Measurements from ENCODE around the gene ACOX3. TPM values are rescaled to one million over a fixed set of nuclear protein-coding genes. Genes with fewer than 3 reads are reported as not detected.

ACOX3 gene
- polyA plus RNA-seq, 1 of the 3 experiments (the other 2 are of a cell fraction) = 8.4 TPM

DNA sequence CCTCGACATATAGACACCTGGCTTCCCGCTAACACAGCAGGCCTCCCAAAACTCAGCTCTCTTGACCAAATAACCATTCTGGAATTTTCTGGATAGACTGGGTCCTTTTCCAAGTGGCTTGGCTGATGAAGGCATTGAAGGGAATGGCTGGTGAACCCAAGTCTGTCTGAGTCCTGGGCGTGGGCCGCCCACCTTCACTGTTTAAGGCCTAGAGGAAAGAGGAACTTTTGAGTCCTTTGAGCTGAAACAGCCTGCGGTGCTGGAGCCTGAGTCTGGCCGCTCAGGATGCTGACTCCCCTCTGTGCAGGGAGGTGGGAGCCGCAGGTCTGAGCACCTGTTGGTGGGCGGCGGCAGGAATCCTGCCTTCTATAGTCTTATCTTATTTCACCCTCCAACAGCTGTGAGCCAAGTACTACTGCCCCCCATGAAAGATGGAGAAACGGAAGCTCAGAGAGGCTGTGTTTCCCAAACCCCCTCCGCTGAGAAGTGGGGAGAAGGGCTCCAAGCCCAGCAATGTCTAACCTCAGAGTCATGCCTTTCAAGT lies 23.4 kb downstream of the ACOX3 start:
- CTCF ChIA-PET = interaction anchor here (1.0 to 2.0 kb wide), 3 partner anchors 14 to 240 kb away, joined by 3 to 9 read pairs (median 4); no protein-coding TSS in a partner anchor
- no peaks in the 10 kb centered on the region for H3K9me3 ChIP-seq
- no peak overlapping the region for H3K4me2 ChIP-seq
- no peak for DNase-seq
- no peaks in the 10 kb centered on the region for H3F3A ChIP-seq (replicated peaks; ENCODE audit: insufficient read depth)
- no peaks in the 10 kb centered on the region for H3K27me3 ChIP-seq (ENCODE audit: insufficient read depth)
- peaks cover 8 to 25% of the 10 kb centered on the region in 2 experiments for H3K36me3 ChIP-seq (replicated peaks in 1 of 2; ENCODE audit: control insufficient read depth in 1 of 2, insufficient read depth in 2 of 2, low read length in 1 of 2)
- no peak for TF ChIP-seq MXI1 (IDR thresholded peaks at IDR 0.05; ENCODE audit: low read depth, low read length)
- POLR2A ChIA-PET = no interaction called here
- H2AFZ ChIP-seq (ENCODE audit: low read depth) = no peak overlapping the region
- H3K9me2 ChIP-seq = no peaks in the 10 kb centered on the region
- H3K4me3 ChIP-seq (ENCODE audit: low read depth in 2 of 2, low read length in 1 of 2) = no peak overlapping the region
- 89% methylated on average over 11 of the region's 11 CpGs for WGBS (ENCODE audit: low lambda C conversion rate)
- H3K27ac ChIP-seq (ENCODE audit: low read depth in 2 of 2, low read length in 1 of 2) = no peak overlapping the region
- H3K4me1 ChIP-seq (ENCODE audit: control insufficient read depth in 1 of 2, insufficient read depth in 2 of 2, low read depth in 1 of 2, low read length in 1 of 2) = no peaks in the 10 kb centered on the region
- peaks cover 22% of the 10 kb centered on the region; the same call in 1 of the 2 replicates for H3K79me2 ChIP-seq (ENCODE audit: insufficient read depth)
- H4K20me1 ChIP-seq (ENCODE audit: insufficient read depth) = no peaks in the 10 kb centered on the region
- H3K9ac ChIP-seq = no peak overlapping the region

DNA sequence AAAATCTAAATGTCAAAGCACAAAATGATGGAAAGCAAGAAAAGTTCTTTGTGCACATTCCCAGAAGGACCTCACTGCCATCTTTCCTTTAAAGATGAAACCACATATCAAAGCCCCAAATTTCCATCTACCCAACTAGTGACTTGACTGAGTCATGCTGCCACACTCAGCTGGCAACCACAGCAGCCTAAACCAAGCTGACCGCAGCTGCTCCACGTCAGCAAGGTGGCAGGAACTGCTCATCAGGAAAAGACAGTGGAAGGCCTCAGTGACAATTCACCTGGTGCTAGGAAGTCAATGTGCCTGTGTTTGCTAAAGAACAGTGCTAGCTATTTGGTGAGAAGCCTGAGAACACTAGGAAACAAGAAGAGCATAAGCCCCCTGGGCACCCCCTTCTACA lies 26.1 kb downstream of the ACOX3 start:
- H3K4me1 ChIP-seq (ENCODE audit: control insufficient read depth in 1 of 2, insufficient read depth in 2 of 2, low read depth in 1 of 2, low read length in 1 of 2) = peaks cover 0 to 4% of the 10 kb centered on the region in 2 experiments; a peak in 1 of 4 replicates
- H3K79me2 ChIP-seq (ENCODE audit: insufficient read depth) = peaks cover 20% of the 10 kb centered on the region; the same call in 1 of the 2 replicates
- no peaks in the 10 kb centered on the region for H3K27me3 ChIP-seq (ENCODE audit: insufficient read depth)
- H2AFZ ChIP-seq (ENCODE audit: low read depth) = no peak overlapping the region
- H4K20me1 ChIP-seq (ENCODE audit: insufficient read depth) = no peaks in the 10 kb centered on the region
- no peak for DNase-seq
- no peaks in the 10 kb centered on the region for H3K9me3 ChIP-seq
- no peaks in the 10 kb centered on the region for H3F3A ChIP-seq (replicated peaks; ENCODE audit: insufficient read depth)
- no peak overlapping the region for H3K9ac ChIP-seq
- no peak overlapping the region for H3K4me2 ChIP-seq
- H3K4me3 ChIP-seq (ENCODE audit: low read depth in 2 of 2, low read length in 1 of 2) = no peak overlapping the region
- H3K9me2 ChIP-seq = no peaks in the 10 kb centered on the region
- H3K36me3 ChIP-seq (replicated peaks in 1 of 2; ENCODE audit: control insufficient read depth in 1 of 2, insufficient read depth in 2 of 2, low read length in 1 of 2) = peaks cover 12 to 27% of the 10 kb centered on the region in 2 experiments
- TF ChIP-seq GATA2 (CRISPR knock-in tag; IDR thresholded peaks at IDR 0.05) (no peak), EZH2phosphoT487 (IDR thresholded peaks at IDR 0.05; ENCODE audit: borderline replicate concordance, low read depth) (no peak), IRF3 (IDR thresholded peaks at IDR 0.05; ENCODE audit: low read depth, low read length) (no peak), MAX (IDR thresholded peaks at IDR 0.05; ENCODE audit: low read depth) (no peak), USF2 (IDR thresholded peaks at IDR 0.05; ENCODE audit: borderline replicate concordance, low read depth, low read length) (no peak), RFX5 (IDR thresholded peaks at IDR 0.05; ENCODE audit: low read length) (no peak), JUND (IDR thresholded peaks at IDR 0.05) (no peak), NRF1 (IDR thresholded peaks at IDR 0.05; ENCODE audit: low read depth, low read length) (no peak), TAF1 (IDR thresholded peaks at IDR 0.05; ENCODE audit: borderline replicate concordance, low read depth, low read length) (no peak), RAD21 (IDR thresholded peaks at IDR 0.05; ENCODE audit: low read length) (no peak), PBX3 (IDR thresholded peaks at IDR 0.05) (no peak), MEF2A (IDR thresholded peaks at IDR 0.05; ENCODE audit: borderline replicate concordance, low read depth) (no peak)
- TF ChIP-seq, protein P1, sequence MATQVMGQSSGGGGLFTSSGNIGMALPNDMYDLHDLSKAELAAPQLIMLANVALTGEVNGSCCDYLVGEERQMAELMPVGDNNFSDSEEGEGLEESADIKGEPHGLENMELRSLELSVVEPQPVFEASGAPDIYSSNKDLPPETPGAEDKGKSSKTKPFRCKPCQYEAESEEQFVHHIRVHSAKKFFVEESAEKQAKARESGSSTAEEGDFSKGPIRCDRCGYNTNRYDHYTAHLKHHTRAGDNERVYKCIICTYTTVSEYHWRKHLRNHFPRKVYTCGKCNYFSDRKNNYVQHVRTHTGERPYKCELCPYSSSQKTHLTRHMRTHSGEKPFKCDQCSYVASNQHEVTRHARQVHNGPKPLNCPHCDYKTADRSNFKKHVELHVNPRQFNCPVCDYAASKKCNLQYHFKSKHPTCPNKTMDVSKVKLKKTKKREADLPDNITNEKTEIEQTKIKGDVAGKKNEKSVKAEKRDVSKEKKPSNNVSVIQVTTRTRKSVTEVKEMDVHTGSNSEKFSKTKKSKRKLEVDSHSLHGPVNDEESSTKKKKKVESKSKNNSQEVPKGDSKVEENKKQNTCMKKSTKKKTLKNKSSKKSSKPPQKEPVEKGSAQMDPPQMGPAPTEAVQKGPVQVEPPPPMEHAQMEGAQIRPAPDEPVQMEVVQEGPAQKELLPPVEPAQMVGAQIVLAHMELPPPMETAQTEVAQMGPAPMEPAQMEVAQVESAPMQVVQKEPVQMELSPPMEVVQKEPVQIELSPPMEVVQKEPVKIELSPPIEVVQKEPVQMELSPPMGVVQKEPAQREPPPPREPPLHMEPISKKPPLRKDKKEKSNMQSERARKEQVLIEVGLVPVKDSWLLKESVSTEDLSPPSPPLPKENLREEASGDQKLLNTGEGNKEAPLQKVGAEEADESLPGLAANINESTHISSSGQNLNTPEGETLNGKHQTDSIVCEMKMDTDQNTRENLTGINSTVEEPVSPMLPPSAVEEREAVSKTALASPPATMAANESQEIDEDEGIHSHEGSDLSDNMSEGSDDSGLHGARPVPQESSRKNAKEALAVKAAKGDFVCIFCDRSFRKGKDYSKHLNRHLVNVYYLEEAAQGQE (IDR thresholded peaks at IDR 0.05; ENCODE audit: low read depth, low read length) = no peak
- TF ChIP-seq, protein P2, sequence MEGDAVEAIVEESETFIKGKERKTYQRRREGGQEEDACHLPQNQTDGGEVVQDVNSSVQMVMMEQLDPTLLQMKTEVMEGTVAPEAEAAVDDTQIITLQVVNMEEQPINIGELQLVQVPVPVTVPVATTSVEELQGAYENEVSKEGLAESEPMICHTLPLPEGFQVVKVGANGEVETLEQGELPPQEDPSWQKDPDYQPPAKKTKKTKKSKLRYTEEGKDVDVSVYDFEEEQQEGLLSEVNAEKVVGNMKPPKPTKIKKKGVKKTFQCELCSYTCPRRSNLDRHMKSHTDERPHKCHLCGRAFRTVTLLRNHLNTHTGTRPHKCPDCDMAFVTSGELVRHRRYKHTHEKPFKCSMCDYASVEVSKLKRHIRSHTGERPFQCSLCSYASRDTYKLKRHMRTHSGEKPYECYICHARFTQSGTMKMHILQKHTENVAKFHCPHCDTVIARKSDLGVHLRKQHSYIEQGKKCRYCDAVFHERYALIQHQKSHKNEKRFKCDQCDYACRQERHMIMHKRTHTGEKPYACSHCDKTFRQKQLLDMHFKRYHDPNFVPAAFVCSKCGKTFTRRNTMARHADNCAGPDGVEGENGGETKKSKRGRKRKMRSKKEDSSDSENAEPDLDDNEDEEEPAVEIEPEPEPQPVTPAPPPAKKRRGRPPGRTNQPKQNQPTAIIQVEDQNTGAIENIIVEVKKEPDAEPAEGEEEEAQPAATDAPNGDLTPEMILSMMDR (IDR thresholded peaks at IDR 0.05) = no peak
- 100% methylated on average over 1 of the region's 2 CpGs for WGBS (ENCODE audit: low lambda C conversion rate)
- CTCF ChIA-PET = interaction anchor here (1.8 to 2.6 kb wide), 3 partner anchors 11 to 172 kb away, joined by 5 to 8 read pairs (median 8); no protein-coding TSS in a partner anchor
- H3K27ac ChIP-seq (ENCODE audit: low read depth in 2 of 2, low read length in 1 of 2) = no peak overlapping the region
- POLR2A ChIA-PET = no interaction called here
